Activated gamma-delta T cell treated with anti-CD3 and anti-CD28 coated beads, Interleukin-2, amount 50 U/mL, for 16 hours (primary cell): ENCODE measurements around the gene ATL1.
"Not testable (repeated sequence)": the region's sequence is repeated elsewhere in the genome, so short reads cannot be mapped to it uniquely, and the experiment has no call there.

Experiments
- DNase-seq: peaks from one replicate; pipeline ENCODE4 v3.0.0-alpha.2; 2020; ENCODE audit warnings: low read depth

Gene ATL1

DNA sequence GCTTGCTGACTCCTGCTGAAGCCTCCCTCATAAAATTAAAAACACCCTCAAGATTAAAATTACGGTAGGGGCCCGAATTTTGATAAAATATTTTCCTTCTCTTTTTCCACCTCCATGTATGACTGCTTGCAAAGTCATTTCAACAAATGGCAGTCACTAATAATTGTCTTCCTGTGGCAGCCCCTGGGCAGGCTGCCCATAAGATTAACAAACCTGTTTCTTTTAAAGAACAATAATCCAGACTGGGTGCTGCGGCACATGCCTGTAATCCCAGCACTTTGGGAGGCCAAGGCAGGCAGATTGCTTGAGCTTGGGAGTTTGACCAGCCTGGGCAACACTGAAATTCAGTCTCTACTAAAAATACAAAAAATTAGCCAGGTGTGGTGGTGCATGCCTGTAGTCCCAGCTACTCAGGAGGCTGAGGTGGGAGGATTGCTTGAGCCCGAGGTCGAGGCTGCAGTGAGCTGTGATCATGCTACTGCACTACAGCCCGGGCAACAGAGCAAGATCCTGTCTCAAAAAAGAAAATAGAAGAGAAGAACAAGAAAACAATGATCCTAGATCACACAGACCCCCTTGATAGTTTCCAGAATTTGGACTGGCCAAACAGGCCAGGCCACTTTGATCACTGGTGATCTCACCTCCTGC, 99.5 kb downstream of the ATL1 start:
- DNase-seq, result no peak

DNA sequence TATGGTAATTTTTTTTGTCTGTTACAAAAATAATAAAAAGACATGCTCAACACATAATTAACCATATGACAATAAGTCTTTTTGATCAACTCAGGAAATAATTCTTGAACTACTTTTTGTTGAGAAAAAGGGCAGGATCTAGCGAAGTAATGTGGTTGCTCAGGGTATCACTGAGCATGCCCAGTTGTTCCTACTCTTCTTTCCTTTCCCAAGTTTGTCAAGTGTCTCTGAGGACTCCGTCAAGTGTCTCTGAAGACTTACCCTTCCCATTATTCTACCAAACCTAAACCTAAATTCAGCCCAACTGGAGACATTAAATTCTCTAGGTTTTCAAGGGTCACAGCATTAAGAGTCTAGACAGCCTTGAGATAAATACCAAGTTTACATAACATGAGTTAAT, 104.6 kb downstream of the ATL1 start:
- not testable (repeated sequence) for DNase-seq

DNA sequence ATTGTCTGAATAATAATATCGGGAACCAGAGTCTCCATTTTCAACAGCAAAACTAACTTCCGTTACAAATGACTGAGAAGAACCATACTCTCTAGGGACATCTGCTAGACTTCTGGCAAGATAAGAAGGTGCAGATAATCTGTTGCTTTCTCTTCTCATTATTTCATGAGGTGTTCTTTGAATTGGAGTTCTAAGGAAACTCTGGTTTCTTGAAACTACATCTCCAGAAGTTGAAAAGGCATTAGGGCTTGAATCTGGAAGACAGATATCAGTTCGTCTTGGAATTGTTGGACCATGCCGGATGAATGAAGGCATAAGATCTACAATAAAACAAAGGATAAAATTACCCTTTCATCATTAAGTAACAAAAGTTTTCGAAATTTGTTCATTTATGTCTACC, 105.4 kb downstream of the ATL1 start:
- not testable (repeated sequence) for DNase-seq

DNA sequence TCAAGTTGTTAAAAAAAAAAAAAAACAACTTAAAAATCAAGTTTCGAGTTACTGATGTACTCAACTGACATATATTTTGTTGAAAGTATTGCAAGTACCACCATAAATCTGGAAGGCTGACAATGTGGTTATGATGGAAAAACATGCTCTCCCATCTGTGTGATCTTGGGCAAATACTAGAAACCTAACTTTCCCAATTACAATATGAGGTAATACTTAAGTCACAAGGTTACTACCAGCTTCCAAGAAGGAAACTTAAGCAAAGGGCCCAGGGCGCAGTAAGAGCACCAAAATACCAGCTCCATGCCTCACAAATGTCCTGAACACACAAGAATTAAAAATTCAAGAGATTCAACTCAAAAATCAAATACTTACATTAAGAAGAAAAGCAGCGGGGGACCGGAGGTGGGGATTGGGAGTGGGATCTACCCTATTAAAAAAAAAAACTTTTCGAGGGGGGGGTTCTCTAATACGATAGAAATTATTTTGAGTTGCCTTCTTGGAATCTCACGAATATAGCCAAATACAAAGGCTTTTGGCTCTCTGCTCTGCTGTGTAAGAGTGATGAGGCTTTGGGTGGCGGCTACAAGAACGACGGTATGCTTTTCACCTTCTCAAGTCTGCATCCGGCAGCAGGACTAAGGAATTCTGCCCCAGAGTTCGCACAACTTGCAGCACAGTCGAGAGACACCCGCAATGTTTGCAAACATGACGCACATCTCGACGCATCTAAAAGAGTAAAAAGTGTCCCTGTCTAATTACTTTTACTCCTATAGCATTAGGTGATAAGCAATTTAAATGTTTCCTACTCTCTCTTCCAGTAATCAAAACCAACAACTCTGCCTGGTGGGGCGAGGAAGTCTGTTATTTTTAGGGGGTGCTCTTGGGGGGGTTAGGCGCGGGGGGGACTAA, 107.1 kb downstream of the ATL1 start:
- DNase-seq, result no peak

DNA sequence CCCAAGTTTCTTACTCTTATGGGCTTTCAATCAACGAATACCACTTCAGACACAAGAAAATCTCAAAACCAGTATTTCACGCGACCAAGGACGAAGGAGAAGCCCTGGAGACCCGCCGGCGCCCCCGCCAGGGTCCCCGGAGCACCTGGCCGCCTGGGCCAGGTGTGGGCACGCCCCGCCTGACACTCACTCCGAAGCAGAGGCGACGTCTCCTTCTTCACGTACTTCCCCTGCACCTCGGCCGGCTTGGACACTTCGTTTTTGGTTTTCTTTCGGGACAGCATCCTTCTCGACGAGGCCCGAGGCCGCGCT, 107.7 kb downstream of the ATL1 start:
- peak; percentile 4 for DNase-seq

DNA sequence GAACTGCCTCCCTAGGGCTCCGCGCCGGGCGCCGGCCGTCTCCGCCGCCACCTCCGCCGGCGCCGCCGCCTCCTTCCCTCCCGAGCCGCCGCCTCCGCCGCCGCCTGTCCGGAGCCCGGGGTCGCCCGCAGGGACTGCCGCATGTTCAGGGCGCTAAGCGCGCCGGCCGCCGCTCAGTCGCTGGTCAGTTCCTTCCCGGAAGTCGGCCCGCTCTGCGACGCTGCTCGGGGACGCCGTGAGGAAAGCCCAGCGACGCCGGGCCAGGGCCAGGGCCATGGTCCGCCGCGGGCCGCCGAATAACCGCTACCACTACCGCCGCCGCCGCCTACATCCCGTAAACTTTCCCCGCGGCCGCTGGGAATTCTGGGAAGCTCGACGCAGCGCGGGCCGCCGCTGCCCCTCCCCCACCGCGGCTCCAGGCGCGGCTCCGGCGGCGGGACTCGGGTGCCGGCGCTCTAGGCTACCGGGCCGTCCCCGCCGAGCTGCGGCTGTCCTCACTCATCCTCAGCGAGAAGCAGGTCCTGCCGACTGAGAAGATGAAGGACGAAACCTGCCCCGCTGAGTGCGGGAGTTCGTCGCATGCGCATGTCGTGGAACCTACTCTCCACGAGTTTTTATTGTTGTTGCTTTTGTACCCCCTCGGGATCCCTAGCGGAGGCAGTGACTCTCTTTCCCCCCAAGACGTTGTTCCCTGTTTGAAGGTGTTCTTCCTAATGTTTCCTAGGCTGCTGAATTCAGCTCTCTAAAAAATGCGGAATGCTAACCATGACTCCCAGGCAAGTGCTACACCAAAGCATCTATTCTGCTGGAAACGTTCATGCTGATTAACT, 108.3 kb downstream of the ATL1 start, which contains the start of gene SAV1:
SAV1 (minus strand) TSS at position 311 of the 830 bp plus-strand sequence. CDS start 339 bp downstream, outside the sequence.
- peak; percentile 17 for DNase-seq

DNA sequence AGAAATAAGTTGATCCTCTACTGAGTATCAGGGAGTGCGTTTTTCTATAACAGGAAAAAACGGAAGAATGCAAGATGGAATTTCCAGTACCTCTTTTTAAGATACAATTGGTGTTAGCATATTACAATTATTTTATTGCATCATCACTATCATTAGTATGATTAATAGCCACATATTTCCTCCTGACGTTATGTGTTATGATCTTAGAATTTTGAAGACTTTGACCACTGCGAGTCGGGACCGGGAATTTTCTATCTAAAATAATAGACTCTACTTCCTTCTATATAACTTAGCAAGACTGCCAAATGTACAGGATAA, 108.8 kb downstream of the ATL1 start:
- DNase-seq, result no peak

DNA sequence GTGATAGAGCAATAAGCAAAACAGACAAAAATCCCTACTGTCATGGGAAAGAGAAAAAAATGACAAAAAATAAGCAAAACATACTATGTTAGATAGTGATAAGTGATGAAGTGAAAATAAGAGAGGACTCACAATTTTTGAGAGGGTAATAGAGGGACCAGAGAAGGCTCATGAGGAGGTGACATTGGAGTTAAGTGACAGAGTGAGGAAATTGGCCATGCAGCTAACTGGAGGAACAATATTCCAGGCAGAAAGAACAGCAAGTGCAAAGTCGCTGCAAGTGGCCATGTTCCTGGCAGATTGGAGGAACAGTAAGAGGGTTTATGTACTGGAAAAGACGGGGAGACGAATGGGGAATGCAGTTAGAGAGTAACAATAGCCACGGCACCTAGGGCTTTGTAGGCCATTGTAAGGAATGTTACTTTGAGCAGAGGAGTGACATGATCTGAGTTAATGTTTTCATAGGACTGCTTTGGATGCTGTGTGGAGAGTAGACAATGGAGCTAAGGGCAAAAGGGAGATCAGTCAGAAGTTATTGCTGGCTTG, 109.6 kb downstream of the ATL1 start:
- no peak for DNase-seq

DNA sequence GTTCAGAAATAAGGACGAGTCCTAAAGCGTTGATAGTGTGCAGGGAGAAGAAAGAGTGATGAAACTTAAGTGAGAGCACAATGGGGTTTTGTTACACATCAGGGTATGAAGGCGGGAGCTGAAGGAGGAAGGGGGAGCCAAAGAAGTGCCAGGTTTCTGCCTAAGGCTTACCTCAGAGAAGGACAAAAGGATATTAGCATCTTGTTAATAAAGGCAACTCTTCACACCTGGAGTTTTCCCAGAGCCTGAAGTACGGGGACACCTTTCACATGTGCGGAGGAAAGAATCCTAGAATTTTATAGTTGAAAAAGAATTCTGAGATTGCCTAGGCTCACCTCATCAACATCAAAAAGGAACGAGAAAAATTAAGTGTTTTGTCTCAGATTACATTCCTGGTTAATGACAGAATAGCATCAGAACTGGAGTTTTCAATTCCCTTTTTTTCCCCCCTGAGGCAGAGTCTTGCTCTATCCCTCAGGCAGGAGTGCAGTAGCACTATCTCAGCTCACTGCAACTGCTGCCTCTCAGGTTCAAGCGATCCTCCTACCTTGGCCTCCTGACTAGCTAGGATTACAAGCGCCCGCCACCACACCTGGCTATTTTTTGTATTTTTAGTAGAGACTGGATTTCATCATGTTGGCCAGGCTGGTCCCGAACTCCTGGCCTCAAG, 110.4 kb downstream of the ATL1 start:
- DNase-seq, result no peak

DNA sequence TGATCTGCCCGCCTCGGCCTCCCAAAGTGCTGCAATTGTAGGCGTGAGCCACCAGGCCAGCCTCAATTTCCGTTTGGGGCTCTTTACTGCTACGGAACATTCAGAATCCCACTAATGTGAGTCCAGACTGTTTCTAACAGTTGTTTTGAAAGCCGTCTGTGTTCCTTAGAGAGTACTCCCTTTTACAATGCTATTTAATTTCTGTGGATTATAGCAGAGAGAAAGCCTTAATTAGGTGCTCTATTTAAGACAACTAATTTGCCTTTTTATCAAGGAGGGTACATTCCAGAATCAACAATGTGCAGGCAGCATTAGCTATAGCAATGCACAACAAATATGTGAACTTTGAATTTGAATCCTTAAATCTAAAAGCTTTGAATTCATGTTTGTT, 110.9 kb downstream of the ATL1 start:
- DNase-seq, result no peak

DNA sequence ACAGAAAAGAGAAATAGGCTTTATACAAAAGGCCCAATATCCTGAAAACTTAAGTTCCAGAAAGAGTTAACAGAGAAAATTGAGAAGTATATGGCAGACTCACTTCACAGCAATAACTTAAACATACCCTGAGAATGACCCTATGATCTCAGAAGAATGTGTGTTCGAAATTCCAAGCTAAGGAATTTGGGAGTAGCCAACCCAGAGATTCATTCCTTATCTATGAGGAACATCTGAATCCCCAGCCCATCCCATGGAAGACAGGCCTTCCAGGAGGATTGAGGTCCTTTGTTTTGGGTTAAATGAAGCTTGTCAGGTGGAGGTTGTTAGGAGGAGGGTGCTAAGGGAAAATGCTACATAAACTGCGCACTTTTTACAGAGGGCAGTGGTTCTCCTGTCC, 115.7 kb downstream of the ATL1 start:
- no peak for DNase-seq

DNA sequence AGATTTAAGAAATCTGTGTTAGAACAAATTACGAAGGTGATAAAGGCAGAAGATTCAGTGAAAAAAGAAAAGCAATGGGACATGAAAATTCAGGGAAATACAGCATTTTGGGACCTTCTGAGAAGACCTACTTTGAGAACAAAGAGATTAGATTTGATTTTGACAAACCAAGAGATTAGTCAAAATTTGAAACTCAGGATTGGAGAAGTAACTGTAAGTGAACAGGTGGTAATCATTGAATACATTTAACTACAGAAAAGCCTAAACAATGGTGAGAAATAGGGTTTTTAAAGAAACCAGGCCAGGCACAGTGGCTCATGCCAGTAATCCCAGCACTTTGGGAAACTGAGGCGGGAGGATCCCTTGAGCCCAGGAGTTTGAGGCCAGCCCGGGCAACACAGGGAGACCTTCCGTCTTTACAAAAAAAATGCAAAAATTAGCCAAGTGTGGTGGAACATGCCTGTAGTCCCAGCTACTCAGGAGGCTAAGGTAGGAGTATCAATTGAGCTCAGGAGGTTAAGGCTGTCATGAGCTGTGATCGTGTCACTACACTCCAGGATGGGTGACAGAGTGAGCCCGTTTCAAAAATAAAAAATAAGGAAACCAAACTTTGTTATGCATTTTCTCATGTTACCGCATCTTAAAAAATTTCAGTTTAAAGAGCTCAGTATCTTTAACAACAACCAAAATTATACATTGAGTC, 117.0 kb downstream of the ATL1 start:
- DNase-seq, result no peak

DNA sequence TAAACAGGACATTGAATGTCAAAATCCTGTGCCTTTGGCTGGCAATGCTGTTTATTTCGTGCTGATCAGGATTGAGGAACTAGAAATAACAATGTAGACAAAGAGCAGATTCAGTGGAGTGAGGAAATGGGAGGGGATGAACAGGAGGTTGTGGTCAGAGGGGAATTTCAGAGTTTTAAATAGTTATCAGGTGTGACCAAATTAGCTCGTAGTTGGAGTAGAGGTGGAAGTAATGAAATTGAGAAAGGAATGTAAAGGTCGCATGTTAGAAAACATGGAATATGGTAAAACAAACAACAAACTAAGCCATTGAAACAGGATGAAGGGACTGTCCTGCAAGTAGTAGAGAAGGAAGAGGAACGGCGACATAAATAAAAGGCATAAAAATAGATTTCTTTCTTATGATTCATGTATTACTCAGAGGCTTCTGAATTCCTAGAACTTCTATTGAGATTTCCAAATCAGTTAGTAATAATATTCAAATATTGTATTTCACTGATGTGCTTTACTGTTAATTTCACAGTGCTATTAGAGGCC, 117.7 kb downstream of the ATL1 start:
- DNase-seq, result no peak

DNA sequence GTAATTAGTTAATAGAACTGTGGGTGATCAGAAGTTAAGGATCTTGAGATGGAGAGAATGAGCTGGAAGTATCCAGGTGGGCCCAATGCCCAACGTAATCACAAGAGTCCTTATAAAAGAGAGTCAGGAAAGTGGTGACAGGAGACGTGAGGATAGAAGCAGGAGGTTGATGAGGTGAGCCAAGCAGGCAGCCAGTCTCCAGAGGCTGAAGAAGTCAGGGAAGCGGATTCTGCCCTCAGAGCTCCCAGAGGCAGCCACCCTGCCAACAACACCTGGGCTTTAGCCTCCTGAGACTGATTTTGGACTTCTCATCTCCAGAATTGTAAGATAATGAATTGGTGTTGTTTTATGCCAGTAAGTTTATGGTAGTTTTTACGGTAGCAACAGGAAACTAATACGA, 118.2 kb downstream of the ATL1 start:
- DNase-seq, result no peak

DNA sequence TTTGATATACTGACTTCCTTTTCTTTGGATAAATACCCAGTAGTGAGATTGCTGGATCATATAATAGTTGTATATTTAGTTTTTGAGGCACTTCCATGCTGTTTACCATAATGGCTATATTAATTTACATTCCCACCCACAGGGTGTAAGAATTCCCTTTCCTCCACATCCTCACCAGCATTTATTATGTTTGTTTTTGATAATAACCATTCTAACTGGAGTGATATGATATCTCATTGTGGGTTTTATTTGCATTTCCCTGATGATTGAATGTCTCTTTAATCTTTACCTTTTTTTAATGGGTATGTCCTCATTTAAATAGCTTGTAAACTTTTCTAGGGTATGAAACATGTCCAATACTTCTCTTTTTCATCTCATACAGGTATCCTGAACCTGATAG, 119.7 kb downstream of the ATL1 start:
- DNase-seq, result no peak
